Mammary epithelial cell (primary cell): ENCODE data around the gene CHODL.

ENCODE experiments used
- CTCF ChIP-seq, 2 donors: IDR thresholded peaks in 1 of 2; conservative IDR thresholded peaks in 1 of 2; 2 replicates each; pipeline ENCODE4 v1.5.1; 2011 to 2012; ENCODE audit warnings: inconsistent platforms in 2 of 2, low read length in 2 of 2, mild to moderate bottlenecking in 2 of 2, control low read depth in 1 of 2, low read depth in 1 of 2; ENCODE audit not compliant: insufficient read depth in 1 of 2; ENCODE audit errors: extremely low read depth in 1 of 2
- EZH2 ChIP-seq: IDR thresholded peaks from 2 replicates; pipeline ENCODE4 v1.6.1; 2012; ENCODE audit warnings: low read length, inconsistent platforms, borderline replicate concordance

GRCh38 chr21:18285379-18285778, 40.7 kb downstream of the CHODL start:
- TF ChIP-seq CTCF (conservative IDR thresholded peaks at IDR 0.05 in 1 of 2, IDR thresholded peaks at IDR 0.05 in 1 of 2; ENCODE audit: extremely low read depth in 1 of 2, insufficient read depth in 1 of 2, low read depth in 1 of 2, low read length in 2 of 2) (no peak), EZH2 (no peak)
